Pulmonary artery endothelial cell (primary cell): ENCODE results near the gene GPM6B. TPM values are rescaled to one million over a fixed set of nuclear protein-coding genes. Genes with fewer than 3 reads are reported as not detected.

Experiments
- DNase-seq: peaks from one replicate; pipeline ENCODE4 v3.0.0-alpha.2; 2011; ENCODE audit warnings: low read depth, low spot score
- total RNA-seq: library from RNA; depleted of rRNA; stranded (reverse); fragments of >200 nt; gene quantifications from 2 replicates; pipeline ENCODE4 v1.2.3, GENCODE V29; 2014

The GPM6B gene, protein sequence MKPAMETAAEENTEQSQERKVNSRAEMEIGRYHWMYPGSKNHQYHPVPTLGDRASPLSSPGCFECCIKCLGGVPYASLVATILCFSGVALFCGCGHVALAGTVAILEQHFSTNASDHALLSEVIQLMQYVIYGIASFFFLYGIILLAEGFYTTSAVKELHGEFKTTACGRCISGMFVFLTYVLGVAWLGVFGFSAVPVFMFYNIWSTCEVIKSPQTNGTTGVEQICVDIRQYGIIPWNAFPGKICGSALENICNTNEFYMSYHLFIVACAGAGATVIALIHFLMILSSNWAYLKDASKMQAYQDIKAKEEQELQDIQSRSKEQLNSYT
- 1.1 and 2.2 TPM in 2 replicates for total RNA-seq

DNA sequence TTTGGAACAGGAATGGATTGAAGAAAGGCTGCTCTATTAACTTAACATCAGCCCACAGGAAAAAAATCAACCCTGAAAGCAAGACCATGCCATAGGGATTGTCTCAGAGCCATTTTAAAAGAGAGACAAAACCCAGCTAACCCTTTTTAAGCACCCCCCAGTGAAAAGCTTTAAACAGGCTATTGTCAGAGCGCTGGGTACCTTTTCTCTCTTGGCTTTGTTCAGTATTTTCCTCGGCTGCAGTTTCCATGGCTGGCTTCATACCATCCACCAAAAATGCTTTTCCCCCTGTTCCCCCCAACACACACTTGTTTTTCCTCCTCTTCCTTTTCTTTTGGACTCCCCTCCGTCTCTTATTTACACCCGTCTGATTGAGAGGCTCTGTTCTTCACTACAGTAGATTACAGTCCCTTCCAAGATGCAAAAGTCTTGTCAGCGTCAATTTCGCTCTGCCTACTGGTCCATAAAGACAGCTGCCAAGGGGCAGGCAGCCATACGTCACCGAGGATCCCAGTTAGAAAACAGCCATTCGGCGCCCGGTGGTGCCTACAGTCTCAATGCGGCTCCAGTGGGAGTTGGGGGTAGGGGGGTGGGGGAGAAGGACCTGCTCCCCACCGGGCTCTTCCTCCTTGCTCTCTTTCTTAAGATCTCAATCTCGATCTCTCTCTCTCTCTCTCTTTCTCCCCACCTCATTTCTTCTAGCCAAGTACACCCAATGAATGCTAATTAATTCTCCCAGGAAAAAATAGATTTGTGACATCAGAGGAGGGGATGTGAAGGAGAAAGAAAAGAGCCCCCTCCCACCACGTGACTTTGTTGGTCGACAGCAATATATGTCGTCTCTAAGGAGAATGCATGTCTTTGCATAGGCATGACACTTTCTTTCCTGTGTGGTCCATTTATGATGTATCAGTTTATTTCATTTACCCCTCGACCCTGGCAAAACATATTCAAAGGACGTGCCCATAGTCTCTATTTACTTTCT, at the start of gene GPM6B:
Gene GPM6B (minus strand): TSS at position 451 of the 985 bp plus-strand sequence. CDS start 189 bp downstream, at position 262.
- DNase-seq, result no peak

DNA sequence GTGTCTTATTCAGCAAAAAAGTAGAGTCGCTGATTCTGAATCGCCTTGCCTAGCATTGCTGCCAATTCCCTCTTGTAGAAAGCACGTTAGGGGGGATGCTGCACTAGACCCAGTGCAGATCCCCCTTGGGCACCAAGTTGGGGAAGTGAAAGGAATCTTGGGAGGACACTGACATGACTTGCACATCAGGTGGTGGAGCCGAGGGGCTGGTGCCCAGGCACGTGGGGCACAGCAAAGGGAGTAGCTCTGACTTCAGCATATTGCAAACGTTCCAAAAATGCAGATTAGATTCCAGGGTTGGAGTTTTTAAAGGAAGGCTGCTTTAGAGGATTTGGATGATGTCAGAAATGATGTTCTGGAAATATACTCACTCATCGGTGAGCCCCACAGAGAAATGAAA, 47.4 kb upstream of the GPM6B start:
- no peak for DNase-seq

DNA sequence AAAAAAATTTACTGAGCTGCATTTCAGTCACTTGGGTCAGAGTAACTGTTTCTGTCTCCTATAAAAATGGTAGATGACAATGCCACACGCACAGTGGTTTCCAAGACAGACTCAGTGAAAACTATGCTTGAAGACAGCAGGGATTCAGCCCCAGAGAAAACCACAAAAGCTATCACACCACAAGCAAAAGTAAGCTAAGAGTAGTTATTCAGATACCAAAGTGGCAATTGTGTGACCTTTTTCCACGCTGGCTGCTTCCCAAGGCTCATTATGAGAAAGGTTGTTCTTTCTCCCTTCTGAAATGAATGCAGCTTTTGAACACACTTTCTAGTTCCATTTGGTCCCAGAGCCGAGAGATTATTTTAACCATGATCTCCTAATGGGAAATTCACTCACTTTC, 46.4 kb upstream of the GPM6B start:
- DNase-seq, result no peak

DNA sequence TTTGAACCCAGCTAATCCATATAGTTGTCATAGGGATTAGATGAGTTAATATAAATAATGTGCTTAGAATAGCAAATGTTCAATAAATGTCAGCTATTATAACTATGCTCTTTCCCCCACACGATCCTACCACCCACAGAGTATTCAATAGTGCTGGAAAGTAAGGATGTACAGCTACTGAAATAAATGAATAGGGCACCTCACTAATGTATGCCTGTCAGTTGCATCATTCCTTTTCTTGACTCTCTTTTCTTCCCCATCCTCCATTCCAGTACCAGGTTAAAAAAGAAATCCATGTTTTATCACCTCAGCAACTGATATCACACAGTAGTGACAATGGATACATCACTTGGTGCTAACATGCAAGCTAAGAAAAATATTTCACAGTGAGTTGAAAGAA, 42.8 kb upstream of the GPM6B start:
- no peak for DNase-seq

DNA sequence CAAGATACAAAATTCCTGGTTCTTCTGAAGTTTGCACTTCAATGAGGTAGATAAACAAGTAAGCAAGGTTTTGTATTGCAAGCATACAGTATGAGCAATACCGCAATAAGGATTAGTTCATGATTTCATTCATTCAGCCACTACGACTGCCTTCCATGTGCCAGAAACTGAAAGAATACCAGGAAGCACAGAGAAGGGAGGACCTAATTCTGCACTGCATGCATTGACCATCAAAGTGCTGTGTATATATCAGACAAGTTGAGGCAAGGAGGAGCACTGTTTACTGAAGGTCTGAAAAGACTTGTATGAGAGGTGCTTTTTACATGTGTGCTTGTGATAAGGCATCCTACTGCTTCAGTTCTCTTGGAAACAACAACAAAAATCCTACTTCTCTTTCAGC, 40.9 kb upstream of the GPM6B start:
- DNase-seq, result no peak

DNA sequence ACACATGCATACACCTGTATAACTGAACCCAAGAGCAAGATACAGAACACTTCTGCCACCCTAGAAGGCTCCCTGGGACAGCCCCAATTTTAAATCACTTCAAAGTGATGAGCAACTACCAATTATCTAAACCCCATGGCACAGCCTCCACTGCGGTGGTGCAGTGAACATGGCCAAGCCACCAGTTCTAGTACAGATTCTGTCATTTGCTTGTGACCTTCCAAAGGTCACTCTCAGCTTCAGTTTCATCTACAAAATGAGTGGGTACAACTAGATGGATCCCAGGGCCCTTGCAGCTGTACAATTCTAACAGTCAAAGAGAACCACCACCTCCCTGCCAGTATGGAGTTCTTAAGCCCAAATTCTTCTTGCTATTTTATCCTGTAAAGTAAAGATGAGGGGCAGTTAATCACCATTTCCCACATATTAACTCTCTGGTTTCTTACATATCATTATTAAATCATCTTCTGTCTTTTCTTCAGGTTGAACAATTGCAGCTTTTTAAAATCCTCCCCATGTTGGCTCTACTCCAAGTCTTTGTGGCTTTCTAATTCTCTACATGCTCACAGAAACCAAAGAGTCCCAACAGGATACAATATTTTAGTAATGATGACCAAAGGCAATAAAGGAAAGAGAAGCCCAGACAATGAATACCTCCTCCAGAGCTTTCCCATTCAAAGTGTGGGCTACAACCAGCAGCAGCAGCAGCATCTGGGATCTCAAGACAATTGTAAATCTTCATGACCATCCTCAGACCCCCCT, 39.0 kb upstream of the GPM6B start:
- DNase-seq, result no peak

DNA sequence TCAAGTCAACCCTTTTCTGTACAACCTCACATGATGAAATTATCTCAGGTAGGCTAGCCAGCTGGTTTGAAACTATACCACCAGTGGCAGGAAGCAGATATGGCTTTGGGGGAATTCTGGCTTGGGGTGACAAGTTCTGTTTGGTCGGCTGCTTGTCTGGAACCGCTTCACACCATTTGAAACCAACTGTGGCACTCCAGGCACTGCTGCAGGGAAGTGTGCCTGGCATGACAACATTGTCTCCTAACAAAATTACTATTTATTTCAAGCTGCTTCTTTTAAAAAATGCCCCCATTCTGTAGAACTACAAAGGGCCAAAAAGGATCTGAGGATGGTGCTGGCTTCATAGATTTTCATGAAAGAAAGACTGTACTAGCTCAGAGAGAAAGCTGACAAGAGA, 37.1 kb upstream of the GPM6B start:
- DNase-seq, result no peak

DNA sequence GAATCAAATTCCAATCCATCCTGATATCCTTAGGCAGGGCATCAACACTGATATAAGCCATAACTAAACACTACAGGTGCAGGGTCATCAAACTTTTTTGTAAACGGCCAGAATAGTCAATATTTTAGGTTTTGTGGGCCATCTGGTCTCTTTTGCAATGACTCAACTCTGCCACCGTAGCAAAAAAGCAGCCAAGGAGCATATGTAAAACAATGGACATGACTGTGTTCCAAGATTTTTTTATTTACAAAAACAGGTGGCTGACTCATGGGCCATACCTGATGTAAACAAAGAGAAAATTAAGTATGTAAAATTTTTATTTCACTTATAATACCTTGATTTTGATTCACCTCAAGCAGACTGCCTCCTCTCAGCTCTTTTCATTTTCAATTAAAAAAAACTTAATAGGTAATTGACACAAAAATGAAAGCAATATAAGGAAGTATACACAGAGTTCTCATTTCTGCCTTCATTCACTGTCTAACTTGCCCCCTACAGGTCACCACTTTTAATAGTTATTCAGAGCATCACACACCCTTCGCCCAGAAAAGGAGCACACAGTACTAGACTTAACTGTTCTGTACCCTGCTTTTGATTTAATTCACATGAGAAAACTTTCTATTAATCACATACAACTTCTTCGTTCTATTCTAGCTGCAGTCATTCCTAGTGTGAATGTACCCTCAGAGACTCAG, 35.3 kb upstream of the GPM6B start:
- no peak for DNase-seq

DNA sequence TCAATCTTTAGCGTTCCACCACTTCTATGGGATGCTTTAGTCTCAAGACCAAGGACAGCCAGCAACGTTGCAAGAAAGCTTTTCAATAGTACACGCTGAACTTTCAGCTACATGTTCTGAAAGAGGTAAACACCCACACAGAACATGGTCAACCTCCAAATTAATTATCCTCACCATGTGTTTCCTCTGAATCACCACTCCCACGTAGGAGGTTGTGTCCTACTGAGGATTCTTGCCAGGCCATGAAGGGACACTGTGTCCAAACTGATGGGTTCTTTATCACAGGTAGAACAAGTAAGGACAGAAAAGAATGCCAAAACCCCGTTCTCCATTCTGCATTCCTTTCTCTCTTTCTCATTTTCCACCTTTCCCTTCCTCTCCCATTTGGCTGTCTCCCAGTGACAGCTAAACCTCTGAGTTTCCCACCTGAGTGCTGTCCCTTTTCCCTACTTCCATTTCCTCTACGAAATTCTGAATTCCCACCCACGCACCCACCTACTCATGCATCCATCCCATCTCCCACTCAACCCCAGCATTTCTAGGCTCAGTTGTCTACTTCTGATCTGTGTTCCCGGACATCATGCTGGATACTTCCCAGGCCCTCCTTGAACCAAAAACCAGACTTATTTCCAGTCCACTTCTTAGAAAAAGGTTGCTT, 29.0 kb upstream of the GPM6B start:
- no peak for DNase-seq

DNA sequence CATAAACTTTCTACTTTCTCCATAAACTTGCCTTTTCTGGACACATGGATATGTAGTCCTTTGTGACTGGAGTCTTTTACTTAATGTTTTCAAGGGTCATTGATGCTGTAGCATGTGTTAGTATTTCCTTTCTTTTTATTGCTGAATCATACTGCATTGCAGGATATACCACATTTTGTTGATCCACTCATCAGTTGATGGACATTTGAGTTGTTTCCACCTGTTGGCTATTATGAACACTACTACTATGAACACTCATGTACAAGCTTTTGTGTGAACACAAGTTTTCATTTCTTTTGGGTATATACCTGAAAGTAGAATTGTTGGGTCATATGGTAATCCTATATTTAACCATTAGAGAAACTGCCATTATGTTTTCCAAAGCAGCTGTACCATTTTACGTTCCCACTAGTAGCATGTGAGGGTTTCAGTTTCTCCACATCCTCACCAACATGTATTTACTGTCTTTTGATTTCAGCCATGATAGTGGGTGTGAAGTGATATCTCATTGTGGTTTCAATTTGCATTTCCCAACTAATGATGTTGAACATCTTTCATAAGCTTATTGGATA, 26.3 kb upstream of the GPM6B start:
- DNase-seq, result no peak

DNA sequence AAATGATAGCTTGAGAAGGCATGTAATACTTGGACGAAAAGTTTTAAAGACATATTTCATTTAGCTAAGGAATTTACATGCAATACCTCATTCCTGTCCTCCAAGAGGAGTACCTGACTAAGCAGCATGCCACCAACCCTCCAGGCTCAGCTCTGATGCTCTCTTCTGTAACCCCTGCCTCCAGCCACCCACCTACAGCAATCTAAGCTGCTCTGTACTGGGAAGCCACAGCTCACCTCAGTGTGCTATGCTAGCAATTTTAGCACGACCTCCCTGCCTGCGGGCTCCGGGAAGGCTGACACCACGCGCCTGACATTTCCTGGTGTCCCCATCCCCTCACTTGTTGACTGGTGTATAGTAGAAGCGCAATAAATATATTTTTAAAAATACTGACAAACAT, 23.2 kb upstream of the GPM6B start:
- DNase-seq, result no peak

DNA sequence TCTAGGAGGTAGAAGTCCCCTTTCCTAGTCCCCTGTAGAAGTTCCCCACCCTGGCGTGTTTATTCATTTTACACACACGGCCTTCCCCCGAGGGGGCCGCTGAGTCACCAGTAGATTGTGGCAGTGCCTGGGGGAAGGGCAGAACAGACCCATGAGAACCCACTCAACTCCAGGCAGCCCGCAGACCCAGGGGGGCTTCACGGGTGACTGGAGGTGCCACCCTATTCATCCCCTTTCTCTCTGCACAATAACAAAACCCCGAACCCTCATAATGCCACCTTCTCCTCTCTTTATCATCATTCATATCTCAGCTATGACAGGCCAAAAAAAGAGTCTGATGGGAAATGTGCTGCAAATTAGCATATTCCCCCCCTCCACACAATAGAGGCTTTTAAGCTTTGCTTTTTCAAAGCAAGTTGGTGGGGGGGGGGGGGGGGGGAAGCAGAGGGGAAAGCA, 20.4 kb upstream of the GPM6B start:
- no peak for DNase-seq

DNA sequence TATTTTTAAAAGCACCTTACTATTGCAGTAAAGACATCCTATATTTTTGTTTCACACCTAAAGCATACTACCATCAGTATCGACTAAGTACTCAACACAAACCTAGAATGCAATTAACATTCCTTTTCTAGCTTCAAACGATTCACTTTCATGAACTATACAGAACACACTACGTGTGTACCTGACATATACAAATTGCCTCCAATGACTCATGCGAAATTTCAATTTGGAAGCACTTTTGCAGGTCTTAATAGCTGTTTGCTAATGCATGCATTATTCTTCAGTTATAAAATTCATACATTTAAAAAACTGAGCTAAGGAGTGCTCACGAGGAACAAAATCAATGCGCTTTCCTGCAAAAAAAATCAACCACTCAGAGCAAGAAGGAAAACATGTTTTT, 19.7 kb upstream of the GPM6B start:
- no peak for DNase-seq

DNA sequence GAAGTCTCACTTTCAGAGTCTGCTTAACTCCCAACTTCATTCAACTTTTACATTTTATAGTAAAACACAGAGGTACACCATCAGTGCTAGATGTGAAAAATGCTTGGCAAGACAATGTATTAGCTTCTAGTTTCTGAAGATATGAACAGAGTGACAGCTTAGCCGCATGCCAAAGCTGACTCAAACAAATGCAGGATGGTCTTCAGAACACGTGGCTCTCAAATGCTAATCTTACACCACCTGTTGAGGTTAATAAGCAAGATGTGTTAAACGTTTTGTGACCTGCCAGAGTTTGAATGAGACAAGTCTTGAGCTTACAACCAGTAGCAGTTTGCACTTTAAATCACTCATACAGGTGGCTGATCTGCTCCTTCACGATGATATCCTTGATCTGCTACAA, 18.9 kb upstream of the GPM6B start:
- no peak for DNase-seq

DNA sequence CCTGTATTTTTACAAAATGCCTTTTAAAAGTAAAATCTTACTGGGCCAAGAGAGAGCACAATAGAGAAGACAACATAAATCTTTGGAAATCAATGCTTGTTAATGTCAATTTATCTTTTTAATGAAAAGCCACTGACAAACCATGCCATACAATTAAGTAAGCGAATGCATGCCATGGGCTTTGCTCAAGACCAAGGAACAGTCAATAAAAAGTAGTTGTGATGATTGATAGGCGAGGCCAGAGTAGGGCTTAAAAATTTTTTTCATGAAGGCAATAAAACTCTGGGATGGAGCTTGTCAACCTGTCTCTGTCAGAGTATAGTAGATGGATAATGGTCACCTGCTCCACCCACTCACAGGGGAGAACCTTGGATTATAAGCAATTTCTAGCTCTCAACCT, 17.5 kb upstream of the GPM6B start:
- no peak for DNase-seq

DNA sequence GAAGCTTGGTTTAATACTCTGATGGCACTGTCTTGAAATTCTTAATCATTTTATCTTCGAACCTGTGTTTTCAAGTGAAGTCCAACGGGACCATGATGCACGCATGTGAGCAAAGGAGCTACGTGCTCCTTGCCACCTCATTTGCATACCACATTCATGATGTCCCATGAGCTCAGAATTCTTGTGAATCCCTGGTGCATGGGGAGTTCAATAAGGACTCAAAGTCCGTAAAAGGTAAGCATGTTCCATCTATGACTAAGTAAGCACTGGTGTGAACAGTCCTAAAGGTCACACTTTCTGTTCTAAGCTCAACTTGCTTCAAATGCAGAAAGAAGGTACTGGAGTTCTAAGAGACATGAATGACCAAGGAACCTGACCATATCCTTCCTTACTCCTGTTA, 13.1 kb upstream of the GPM6B start:
- DNase-seq, result no peak

DNA sequence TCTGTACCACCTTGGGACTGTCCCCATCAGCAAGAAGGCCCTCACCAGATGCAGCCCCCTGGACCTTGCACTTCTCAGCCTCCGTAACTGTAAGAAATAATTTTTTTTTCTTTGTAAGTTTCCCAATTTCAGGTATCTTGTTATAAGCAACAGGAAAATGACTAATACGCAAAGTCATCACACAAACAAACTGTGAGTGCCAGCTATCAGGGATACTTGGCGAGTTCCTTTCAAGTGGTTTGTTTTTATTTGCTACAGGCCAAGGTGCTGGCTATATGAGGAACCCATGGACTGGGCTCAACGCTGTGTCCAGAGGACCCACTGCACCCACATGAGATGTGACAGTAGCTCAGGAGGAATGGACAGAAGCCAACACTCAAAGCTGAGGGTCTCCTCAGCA, 11.5 kb upstream of the GPM6B start:
- DNase-seq, result no peak

DNA sequence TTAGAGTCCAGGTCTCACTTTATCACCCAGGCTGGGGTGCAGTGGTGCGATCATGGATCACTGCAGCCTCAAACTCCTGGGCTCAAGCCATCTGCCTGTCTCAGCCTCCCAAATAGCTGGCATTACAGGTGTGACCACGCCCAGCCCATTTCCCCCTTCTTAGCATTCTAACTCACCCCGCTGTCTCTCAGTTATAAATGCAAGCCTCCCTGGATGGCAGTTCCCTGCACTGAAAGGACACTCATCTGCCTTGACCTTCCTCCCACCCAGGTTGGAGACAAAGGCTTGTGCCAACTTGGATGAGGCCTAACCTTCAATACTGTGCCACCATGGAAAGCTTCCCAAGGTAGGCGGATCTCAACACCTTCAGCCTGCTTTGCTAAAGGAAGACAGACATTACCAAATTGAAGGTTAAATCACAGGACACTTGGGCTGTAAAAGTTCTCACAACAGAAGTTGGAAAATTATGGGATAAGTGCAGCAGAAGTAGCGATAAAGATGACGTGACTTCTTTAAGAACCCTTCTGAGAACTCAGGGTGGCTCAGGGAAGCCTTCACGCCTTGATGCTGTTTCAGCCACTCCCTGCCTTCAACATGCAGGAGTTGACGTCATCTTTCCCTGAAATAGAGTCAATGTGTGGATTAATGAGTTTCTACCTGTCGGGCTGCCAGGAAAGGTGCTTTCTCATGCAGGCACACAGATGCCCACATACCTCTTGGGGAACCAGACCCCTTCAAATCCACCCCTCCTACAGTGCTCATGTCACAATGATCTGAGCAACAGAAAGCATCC, 10.6 kb upstream of the GPM6B start:
- no peak for DNase-seq

DNA sequence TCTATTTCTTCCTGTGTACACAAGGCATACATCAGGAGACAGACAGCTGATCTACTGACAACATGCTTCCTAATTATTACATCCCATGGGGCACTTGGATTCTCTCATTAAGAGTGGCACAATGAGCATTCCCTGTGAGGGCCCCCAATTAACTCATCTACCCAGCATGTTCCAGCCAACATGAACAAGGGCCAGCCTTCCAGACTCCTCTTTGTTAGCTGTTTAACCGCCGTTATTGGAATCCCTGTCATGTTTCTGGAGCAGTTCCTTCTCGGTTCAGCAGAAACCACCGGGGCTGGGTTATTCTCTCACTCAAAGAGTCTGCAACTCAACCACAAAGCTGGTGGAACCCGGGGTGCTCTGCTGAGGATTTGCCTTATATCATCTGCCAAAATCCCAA, 9.9 kb upstream of the GPM6B start:
- no peak for DNase-seq
